ENCODE results near the gene EFCAB12.
"Not testable (repeated sequence)": the region's sequence is repeated elsewhere in the genome, so short reads cannot be mapped to it uniquely, and the experiment has no call there.

The EFCAB12 gene

GRCh38 chr3:129391583-129391982, 36.9 kb downstream of the EFCAB12 start:
- DNase-seq, result not testable (repeated sequence)

DNA sequence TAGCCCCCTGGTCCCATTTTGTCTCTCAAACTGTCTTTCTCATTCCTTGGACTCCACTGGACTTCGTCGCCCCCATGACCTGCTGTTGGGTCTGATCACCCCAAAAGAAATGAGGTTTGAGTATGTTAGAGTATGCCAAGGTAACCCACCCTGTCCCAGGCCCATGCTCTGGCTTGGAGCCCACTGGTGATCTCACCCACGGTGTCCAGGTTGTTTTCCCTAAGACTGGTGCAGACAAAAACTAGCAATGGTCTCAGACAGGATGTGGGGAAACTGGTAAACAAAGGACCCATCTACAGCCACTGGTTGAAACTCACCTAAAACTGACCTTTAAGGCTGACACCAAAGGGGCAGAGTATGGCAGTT, 38.9 kb downstream of the EFCAB12 start:
- DNase-seq, result no peak

DNA sequence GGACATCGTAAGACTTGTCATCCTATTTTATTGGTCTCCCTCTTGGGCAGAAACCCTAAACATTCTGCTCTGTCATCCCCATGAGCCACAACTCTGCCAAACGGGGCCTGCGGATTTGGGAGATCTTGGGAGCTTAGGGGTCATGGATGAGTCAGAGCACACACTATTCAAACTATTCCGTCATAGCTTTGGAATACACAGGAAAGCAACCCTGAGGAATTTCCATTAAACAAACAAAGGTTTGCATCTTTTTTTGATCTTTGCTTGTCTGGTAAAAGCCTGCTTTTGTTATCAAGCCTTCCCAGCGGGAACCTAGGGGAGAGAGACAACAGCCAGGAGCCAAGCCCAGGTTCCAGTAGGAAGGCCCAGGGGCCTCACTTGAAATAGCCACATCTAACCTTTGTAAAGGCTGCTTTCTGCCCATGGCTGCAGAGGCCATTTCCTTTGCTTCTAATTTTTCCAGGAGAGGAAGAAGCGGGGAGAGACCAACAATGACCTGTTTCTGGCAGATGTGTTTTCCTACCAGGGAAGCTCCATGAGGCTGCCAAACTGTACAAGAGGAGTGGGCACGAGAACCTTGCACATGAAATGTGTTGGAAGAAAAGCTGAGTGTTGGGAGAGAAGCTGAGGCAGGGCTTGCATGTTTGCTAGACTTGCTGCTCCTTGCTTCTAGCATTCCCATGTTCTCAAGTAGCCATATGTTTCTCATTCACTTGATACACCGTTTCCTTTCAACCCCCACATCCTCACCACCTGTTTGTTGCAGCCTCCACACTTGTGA, 39.5 kb downstream of the EFCAB12 start:
- not testable (repeated sequence) for DNase-seq

DNA sequence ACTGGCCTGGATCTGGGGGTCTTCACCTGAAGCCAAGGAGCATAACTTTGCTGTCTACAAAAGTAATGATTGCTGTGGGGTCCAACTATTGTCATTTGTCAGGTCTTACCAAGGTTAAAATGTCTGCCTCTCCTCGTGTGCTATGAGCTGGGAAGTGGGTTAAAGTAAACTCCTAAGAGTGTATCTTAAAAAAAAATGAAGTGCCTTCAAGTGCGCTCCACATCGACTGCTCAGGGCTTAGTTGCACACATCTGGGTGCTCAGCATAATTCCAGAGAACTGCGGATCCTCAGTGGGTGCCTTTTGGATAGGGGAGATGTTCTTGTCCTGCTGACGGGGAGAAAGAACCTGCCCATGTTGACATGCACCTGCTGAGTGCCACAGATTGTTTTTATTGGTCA, 40.9 kb downstream of the EFCAB12 start:
- DNase-seq, result no peak

GRCh38 chr3:129386984-129387383, 41.5 kb downstream of the EFCAB12 start:
- DNase-seq, result no peak

DNA sequence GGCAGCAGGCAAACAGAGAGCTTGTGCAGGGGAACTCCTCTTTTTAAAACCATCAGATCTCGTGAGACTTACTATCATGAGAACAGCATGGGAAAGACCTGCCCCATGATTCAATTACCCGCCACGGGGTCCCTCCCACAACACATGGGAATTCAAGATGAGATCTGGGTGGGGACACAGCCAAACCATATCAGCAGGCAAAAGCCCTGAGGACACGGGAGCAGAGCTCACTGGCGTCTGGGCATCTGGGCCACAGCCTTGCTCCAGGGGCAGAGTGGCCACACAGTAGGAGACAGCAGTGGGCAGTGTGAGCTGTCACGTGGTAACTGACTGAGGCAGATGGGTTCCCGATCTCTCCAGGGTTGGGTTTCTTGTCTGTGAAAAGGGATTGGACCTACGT, 42.9 kb downstream of the EFCAB12 start:
- not testable (repeated sequence) for DNase-seq

GRCh38 chr3:129384594-129385323, 43.7 kb downstream of the EFCAB12 start:
- no peak for DNase-seq

DNA sequence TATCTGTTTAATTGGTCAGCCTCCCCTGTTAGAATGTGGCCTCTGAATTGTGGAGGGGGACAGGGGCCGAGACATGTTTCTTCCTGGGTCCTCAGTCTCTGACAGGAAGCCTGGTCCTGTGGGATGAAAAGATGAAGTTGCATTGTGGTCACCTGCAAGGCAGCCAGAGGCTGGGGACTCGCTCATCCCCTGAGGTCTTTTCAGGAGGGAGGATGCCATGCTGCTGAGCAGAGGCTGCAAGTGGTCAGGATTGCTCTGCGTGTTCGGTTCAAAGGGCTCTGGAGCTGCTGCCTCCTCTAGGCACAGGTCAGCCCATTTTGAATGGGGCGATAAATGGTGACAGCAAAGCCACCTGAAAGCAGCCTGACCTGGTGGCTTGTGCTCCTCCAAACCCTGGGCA, 44.3 kb downstream of the EFCAB12 start:
- not testable (repeated sequence) for DNase-seq

GRCh38 chr3:129383292-129383860, 45.1 kb downstream of the EFCAB12 start:
- no peak for DNase-seq

GRCh38 chr3:129382366-129382765, 46.1 kb downstream of the EFCAB12 start:
- no peak for DNase-seq

GRCh38 chr3:129379582-129380358, 48.7 kb downstream of the EFCAB12 start:
- no peak for DNase-seq

- no peak for DNase-seq
These were observed 49.5 kb downstream of the EFCAB12 start for GRCh38 chr3:129378949-129379348.

DNA sequence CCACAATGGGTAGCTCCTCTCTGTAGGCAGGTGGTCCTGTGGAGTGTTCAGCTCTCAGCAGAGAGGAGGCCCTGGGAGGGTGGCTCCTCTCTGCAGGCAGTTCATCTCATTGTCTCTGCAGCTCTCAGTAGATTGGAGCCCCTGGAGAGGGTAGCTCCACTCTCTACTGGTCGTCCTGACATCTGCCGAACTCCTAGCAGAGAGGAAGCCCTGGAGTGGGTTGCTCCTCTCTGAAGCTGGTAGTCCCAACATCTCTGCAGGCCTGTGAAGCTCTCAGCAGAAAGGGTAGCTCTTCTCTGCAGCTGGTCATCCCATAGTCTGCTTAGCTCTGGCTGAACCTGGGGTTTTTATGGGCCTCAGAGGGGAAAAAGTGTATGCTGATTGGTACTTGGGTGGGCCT, 50.8 kb downstream of the EFCAB12 start:
- no peak for DNase-seq

DNA sequence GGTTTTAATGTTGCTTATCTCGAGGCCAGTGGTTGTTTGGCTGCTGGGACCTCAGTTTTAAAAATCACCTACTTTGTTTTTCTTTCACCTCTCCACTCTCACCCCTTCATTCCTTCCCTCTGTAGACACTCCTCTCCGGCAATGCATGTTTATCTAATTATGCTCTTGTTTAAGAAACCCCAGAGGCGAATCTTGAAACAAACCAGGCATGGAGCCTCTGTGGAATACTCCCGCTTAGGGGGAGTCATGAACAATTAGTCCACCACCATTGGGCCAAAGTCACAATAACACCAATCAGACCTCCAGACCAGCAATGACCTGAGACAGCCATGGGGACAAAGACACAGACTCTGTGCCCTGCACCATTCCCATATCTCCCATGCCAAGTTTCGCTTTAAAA, 53.3 kb downstream of the EFCAB12 start:
- no peak for DNase-seq

- no peak for DNase-seq
These were observed 57.2 kb downstream of the EFCAB12 start for GRCh38 chr3:129371041-129371826.

GRCh38 chr3:129370248-129370964, 58.0 kb downstream of the EFCAB12 start:
- DNase-seq, result no peak

DNA sequence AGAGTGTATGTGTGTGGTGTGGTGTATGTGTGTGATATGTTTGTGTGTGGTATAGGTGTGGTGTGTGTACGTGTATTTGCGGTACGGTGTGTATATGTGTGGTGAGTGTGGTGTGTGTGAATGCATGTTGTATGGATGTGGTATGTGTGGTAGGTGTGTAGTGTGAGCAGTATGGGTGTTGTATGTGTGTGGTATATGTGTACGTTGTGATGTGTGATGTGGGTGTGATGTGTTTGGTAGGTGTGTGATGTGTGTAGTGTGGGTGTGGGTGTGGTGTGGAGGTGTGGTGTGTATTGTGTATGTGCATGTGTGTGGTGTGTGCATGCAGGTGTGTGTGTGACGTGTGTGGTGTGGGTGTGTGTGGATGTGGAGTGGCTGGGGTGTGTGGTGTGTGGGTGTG, 58.7 kb downstream of the EFCAB12 start:
- DNase-seq, result no peak

DNA sequence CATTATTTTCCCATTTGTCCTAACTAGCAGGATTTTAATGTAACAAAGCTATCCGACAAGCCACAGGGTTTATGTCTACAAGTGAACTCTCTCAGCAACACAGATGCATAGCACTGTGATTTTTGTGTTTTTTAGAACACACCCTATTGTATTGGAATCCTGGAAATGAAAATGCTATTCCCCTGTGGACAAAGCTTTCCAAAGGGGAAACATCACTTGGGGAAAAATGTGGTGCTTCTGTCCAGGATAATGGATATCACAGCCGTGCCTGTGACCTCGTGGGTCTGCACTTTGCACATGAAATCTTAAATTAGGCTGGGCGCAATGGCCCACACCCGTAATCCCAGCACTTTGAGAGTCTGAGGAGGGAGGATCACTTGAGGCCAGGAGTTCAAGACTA, 60.6 kb downstream of the EFCAB12 start:
- DNase-seq, result no peak

DNA sequence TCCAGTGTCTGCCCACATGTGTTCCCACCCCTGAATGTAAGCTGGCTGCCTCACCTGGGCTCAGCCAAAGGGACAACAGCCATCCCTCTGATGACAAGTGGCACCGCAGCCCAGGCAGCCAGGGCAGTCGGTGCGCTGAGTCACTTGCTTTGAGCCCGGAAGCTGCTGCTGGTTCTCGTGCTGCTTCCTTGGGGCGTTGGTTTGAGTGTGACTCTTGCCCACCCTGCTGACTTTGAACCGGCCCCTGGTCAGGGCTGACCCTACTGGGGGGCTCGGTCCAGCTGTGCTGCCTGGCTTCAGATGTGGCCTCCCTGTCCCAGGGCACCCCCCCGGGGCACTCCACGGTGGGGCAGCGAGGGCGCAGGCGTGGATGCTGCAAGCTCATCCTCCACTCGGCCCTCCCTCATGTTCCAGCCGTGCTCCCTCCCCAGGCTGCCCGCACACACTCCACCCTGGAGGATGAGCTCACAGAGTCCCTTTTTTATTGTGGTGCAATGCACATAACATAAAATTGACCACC, 62.1 kb downstream of the EFCAB12 start:
- DNase-seq, result no peak

GRCh38 chr3:129365296-129366136, 62.9 kb downstream of the EFCAB12 start:
- DNase-seq, result no peak

Measured in activated gamma-delta T cell (primary cell).